NCI-H1092 (cell line): Measurements from ENCODE around the gene NTHL1.
"Not testable (repeated sequence)": the region's sequence is repeated elsewhere in the genome, so short reads cannot be mapped to it uniquely, and the experiment has no call there.

ENCODE experiments used
- DNase-seq: peaks from one replicate; lab custom pipeline; 2025; lab: John Stamatoyannopoulos, UW

NTHL1 gene

GRCh38 chr16:2028146-2028545, 19.5 kb downstream of the NTHL1 start:
- no peak for DNase-seq

- DNase-seq = no peak
Measured at GRCh38 chr16:2027024-2028010, 20.3 kb downstream of the NTHL1 start.

- DNase-seq = no peak
Measured at GRCh38 chr16:2026461-2027023, 21.1 kb downstream of the NTHL1 start, which contains the start of gene NHERF2. Gene NHERF2, plus strand, starts transcription at chr16:2026902. Its CDS starts 104 bp downstream, at chr16:2027006.

DNA sequence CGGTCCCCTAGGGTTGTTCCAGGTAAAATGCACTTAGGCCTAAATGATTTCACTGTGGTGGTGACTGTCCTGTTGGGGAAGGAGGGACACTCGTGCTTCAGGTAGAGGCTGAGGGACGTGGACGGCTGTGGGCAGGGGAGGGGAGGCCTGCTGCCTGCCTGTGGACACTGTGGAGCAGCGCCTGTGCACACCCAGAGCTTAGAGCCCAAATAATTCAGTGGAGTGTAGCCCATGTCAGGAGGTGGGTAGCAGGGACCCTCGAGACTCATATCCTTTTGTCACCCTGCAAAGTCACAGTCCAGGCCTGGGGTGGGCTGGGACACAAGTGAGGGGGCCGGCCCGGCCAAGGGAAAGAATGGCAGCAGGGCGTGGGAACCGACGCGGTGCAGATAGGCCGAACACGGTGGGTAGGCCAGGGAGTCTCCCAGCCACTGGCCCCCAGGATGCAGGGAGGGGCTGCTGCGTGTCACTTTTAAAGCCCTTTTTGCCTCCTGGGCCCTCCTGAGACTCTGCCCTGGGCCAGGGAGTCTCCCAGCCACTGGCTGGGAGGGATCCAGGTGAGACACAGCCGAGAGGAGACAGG, 21.7 kb downstream of the NTHL1 start:
- DNase-seq = no peak

DNA sequence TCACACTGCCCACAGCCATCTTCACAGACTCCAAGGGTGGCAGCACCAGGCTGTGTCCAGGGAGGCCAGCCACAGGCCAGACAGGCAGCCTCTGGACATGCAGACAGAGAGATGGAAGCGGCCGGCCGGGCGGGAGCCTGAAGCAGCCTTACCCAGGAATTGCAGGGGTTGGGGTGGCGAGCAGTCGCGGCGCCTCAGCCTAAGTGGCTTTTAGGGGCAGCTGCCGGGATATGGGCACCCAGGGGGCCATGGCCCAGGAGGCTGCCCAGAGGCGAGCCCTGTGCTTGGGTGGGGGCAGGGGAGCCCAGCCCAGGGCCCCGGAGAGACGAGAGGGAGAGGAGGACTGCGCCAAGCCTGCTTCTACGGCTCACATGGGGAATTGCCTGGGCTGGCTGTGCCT, 22.4 kb downstream of the NTHL1 start:
- no peak for DNase-seq

- DNase-seq = no peak
Measured at GRCh38 chr16:2024032-2024420, 23.6 kb downstream of the NTHL1 start.

DNA sequence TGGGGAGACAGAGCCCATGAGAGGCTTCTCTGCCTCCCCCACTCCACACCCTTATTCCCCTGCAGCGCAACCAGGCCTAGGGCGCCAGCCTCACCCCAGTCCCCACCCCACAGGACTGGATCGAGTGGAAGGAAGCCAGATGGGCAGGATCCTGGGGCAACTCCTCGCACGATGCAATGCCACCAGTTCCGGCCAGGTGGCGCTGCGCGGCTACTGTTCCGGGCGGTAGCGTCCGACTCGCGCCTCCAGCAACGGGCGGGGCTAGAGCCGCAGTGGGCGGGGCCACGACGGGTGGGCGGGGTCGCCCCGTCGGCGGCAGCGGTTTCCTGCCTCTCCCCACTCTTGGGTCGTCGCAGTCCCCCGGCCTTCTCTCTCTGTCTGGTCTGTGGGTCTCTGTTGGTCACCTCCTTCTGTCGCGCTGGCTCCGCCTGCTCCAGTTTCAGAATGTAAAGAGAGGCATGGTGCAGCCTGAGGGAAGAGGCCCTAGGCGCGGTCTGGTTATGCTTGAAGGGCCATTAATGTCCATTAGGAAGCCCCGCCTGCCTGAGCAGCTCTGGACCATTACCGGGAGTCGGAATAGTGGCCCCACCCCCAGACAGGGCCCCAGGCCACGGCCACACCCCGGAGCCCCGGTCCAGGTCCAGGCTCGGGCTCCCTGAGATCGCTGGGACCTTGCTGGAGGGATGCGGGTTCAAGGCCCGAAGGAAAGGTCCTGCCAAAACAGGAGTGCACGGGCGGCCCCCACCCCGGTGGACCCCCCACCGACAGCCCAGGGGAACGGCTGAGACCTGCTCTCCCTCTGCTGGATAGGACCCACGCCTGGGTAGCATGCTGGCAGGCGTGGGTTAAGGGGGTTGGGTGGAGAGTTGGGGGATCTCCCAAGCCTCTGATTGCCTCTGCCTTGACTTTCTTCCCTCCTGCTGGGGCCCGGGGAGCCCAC, 24.3 kb downstream of the NTHL1 start:
- DNase-seq = peak; percentile 79

DNA sequence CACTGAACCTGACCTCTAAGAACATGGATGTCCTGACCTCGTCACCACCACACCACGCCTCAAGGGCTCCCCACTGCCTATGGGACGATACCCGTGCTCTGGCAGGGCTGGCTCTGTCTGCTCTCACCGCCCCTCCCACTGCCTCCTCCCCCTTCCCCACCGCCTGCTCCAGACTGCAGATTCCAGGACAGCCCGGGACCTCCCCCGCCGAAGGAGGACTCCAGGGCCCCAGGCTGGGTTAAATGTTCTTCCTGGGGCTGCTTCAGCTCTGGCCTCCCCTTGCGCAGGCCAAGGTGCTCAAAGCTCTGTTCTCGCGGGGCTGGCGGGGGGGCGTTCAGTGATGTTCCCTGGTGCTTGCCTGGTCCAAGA, 24.9 kb downstream of the NTHL1 start:
- DNase-seq = no peak

DNA sequence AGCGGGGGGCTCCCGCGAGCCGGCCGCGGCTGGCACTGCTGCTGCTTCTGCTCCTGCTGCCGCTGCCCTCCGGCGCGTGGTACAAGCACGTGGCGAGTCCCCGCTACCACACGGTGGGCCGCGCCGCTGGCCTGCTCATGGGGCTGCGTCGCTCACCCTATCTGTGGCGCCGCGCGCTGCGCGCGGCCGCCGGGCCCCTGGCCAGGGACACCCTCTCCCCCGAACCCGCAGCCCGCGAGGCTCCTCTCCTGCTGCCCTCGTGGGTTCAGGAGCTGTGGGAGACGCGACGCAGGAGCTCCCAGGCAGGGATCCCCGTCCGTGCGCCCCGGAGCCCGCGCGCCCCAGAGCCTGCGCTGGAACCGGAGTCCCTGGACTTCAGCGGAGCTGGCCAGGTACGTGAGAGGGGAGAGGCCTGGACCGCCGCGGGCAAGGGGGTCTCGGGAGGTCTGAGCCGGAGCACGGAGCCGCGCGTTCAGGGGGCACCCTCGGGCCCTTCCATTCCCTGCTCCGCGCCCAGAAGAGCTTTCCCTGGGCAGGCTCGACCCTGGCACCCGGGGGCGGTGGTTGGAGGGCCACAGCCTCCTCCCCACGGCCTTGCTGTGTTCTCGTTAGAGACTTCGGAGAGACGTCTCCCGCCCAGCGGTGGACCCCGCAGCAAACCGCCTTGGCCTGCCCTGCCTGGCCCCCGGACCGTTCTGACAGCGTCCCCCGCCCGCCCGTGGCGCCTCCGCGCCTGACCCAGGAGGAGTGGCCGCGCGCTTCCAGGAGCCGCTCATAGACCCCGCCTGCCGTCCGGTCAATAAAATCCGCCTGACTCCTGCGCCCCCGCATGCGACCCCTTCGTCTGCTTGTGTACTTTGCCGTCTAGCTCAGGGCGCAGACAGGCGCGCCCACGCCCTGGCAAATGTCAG, 27.5 kb downstream of the NTHL1 start:
- no peak for DNase-seq

- DNase-seq = peak; percentile 35
Measured at GRCh38 chr16:2019518-2019920, 28.1 kb downstream of the NTHL1 start, which contains the start of gene NPW. Gene NPW, plus strand, starts transcription at chr16:2019785.

GRCh38 chr16:2016407-2016922, 31.2 kb downstream of the NTHL1 start:
- no peak for DNase-seq

GRCh38 chr16:2015947-2016208, 31.8 kb downstream of the NTHL1 start:
- DNase-seq = no peak

GRCh38 chr16:2015117-2015946, 32.3 kb downstream of the NTHL1 start:
- DNase-seq = no peak

GRCh38 chr16:2013527-2013926, 34.1 kb downstream of the NTHL1 start:
- no peak for DNase-seq

GRCh38 chr16:2011726-2012125, 35.9 kb downstream of the NTHL1 start:
- DNase-seq = not testable (repeated sequence)

DNA sequence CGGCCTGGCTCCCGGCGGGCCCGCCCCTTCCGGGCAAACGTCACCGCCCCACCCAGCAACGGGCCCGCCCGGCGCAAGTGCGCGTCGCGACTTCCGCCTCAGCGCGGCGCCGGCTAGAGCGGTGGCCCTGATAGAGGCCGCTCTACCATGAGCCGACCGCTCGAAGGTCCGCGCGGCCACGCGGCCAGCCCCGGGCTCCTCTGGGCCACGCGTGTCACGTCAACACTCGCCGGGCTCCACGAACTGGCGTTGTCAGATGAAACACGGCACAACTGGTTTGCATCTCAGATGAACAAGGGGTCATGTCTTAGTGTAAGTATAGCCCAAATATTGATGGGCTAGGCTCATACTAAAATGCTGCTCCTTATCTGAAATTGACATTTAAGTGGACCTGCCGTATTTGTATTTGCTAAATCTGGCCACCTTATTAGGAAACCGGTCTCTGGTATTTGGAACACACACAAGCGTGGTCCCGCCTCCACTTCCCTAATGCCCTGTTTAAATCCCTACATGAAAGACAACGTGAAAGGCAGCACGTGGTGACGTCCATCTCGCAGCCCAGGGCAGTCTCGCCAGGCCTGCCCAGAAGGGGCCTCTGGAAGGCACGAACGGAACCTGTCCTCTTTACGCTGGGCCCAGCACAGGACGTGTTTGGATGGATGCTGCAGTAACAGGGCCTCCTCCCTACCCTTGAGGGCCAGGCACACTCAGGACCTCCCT, 37.7 kb downstream of the NTHL1 start, which contains the start of gene ZNF598:
Gene ZNF598 (minus strand): TSS at position 31 of the 720 bp plus-strand sequence.
- peak; percentile 81 for DNase-seq

GRCh38 chr16:2009164-2009711, 38.4 kb downstream of the NTHL1 start:
- no peak for DNase-seq

DNA sequence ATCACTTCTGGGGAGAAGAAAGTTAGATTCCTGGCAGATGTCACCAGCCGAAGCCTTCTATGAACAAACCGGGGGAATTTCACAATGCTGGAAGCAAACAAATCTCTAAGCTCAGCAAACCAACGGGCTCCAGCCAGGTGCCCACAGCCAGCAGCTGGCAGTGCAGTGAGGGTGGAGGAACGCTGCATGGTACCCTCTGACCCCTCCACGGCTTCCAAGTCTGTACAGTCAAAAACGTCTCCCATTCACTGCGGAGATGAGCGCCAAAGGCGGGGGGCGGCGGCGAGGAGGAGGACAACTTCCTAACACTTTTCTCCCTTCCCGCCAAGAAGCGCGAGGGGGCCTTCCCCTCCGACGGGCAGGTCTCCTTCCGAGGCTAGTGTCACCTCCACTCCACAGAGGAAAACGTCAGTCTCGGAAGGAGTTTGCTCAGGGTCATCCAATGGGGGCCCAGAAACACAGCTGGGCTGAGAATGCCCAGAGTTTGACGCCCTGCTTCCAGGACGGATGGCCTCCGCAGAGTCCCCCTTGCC, 38.9 kb downstream of the NTHL1 start:
- no peak for DNase-seq
